Measurements from ENCODE around the gene TESK2. TPM values are rescaled to one million over a fixed set of nuclear protein-coding genes. Genes with fewer than 3 reads are reported as not detected.

The TESK2 gene
- total and polyA plus RNA-seq, 10 donors, result 3.2 to 11.5 (median 7.7) TPM

GRCh38 chr1:45327644-45328515 is 163.1 kb downstream of the TESK2 start:
- H3K4me1 ChIP-seq, result peaks cover 7 to 31% (median 25%) of the 10 kb centered on the region in 6 donors
- TF ChIP-seq POLR2AphosphoS5 (IDR thresholded peaks at IDR 0.05) (no peak), CTCF (IDR thresholded peaks at IDR 0.05 in 8 of 11, conservative IDR thresholded peaks at IDR 0.05 in 3 of 11) (no peak), POLR2A (IDR thresholded peaks at IDR 0.05) (no peak)
- H3K4me3 ChIP-seq, result peak overlapping the region; percentile 45 to 82 (median 51)
- DNase-seq, result no peak
- intact Hi-C loops (cut with DNase I; ENCODE audit: low total_unique reads), result no loop called here
- H3K27ac ChIP-seq, result peak overlapping the region in 1 of 8 donors; percentile 23
- WGBS, 5 donors, result 57 to 77% (median 64%) methylated on average over 15 to 19 of the region's 19 CpGs
- H3K27me3 ChIP-seq (replicated peaks in 1 of 7), result peaks cover 0 to 8% (median 0%) of the 10 kb centered on the region in 7 donors
- no peaks in the 10 kb centered on the region for H3K9me3 ChIP-seq
- H3K36me3 ChIP-seq, result peaks cover 0 to 45% (median 28%) of the 10 kb centered on the region in 6 donors

GRCh38 chr1:45326627-45327623 is 164.0 kb downstream of the TESK2 start, which contains the start of gene HPDL:
Gene HPDL (plus strand): TSS chr1:45326895. CDS start chr1:45327149, 254 bp downstream.
- DNase-seq, result peak; percentile 89
- peaks cover 0 to 36% (median 18%) of the 10 kb centered on the region in 6 donors for H3K36me3 ChIP-seq
- H3K4me3 ChIP-seq, result peak within 1 kb of the TSS; percentile 45 to 82 (median 51)
- H3K4me1 ChIP-seq, result peaks cover 7 to 31% (median 25%) of the 10 kb centered on the region in 6 donors
- peak; percentile 27 to 70 (median 68) for TF ChIP-seq POLR2AphosphoS5 (IDR thresholded peaks at IDR 0.05)
- no peak for TF ChIP-seq POLR2A (IDR thresholded peaks at IDR 0.05)
- no peaks in the 10 kb centered on the region for H3K9me3 ChIP-seq
- peaks cover 0 to 8% (median 0%) of the 10 kb centered on the region in 7 donors for H3K27me3 ChIP-seq (replicated peaks in 1 of 7)
- 3 to 16% (median 10%) methylated on average over 39 to 96 of the region's 96 CpGs for WGBS, 5 donors
- H3K27ac ChIP-seq, result peak within 1 kb of the TSS in 4 of 8 donors; percentile 9 to 47 (median 18)
- intact Hi-C loops (cut with DNase I; ENCODE audit: low total_unique reads), result no loop called here

- intact Hi-C loops (cut with DNase I; ENCODE audit: low total_unique reads), result no loop called here
- Histone ChIP-seq H3K4me1 (peaks cover 7 to 31% (median 25%) of the 10 kb centered on the region in 6 donors), H3K27me3 (replicated peaks in 1 of 7) (peaks cover 0 to 8% (median 0%) of the 10 kb centered on the region in 7 donors), H3K27ac (peak overlapping the region in 1 of 8 donors; percentile 47), H3K9me3 (no peaks in the 10 kb centered on the region), H3K36me3 (peaks cover 0 to 26% (median 9%) of the 10 kb centered on the region in 6 donors), H3K4me3 (peak overlapping the region in 4 of 8 donors; percentile 48 to 82 (median 54))
- DNase-seq, result no peak
- WGBS, 5 donors, result 40 to 63% (median 54%) methylated on average over 6 of the region's 6 CpGs
- peak in 1 of 3 donors; percentile 38 for TF ChIP-seq POLR2AphosphoS5 (IDR thresholded peaks at IDR 0.05)
- no peak for TF ChIP-seq CTCF (IDR thresholded peaks at IDR 0.05 in 8 of 11, conservative IDR thresholded peaks at IDR 0.05 in 3 of 11)
- TF ChIP-seq POLR2A (IDR thresholded peaks at IDR 0.05), result no peak
Measured at GRCh38 chr1:45325851-45326506, 165.0 kb downstream of the TESK2 start.
